MCF 10A (cell line): ENCODE results near the gene RNF157. TPM values are rescaled to one million over a fixed set of nuclear protein-coding genes. Genes with fewer than 3 reads are reported as not detected.

Source experiments
- BruUV-seq: library from RNA; stranded (reverse); fragments of 400-500 nt; replicated peaks from 2 replicates; lab custom pipeline; 2021; lab: Mats Ljungman, UMichigan
- CTCF ChIA-PET: fragments of 300-600 bp; sonication (Branson Sonifier 250); formaldehyde crosslinking; extraction: SDS; loops from one replicate; lab custom pipeline; 2021; ENCODE audit warnings: antibody characterized with exemption, inconsistent platforms; lab: Yijun Ruan, JAX
- POLR2A ChIA-PET: fragments of 300-600, 350-650 bp; sonication (Branson Sonifier 250); formaldehyde crosslinking; extraction: SDS; loops from one replicate; lab custom pipeline; 2020; ENCODE audit warnings: antibody characterized with exemption, inconsistent platforms; lab: Yijun Ruan, JAX
- DNase-seq: peaks from one replicate; pipeline ENCODE4 v3.0.0-alpha.2; 2018; ENCODE audit not compliant: unreplicated experiment
- H3K27ac Mint-ChIP-seq: one replicate; pipeline ENCODE4 v1.8.0; 2022; ENCODE audit warnings: mild to moderate bottlenecking, low read depth, mixed read lengths; ENCODE audit not compliant: unreplicated experiment
- H3K27me3 Mint-ChIP-seq: one replicate; pipeline ENCODE4 v1.8.0; 2022; ENCODE audit warnings: mixed read lengths; ENCODE audit not compliant: insufficient read depth, unreplicated experiment
- H3K36me3 Mint-ChIP-seq: one replicate; pipeline ENCODE4 v1.8.0; 2022; ENCODE audit warnings: mild to moderate bottlenecking, moderate library complexity, mixed read lengths; ENCODE audit not compliant: insufficient read depth, unreplicated experiment
- H3K4me1 Mint-ChIP-seq: one replicate; pipeline ENCODE4 v1.8.0; 2022; ENCODE audit warnings: mixed read lengths; ENCODE audit not compliant: insufficient read depth, unreplicated experiment
- H3K4me3 Mint-ChIP-seq: one replicate; pipeline ENCODE4 v1.8.0; 2022; ENCODE audit warnings: mild to moderate bottlenecking, moderate library complexity, mixed read lengths; ENCODE audit not compliant: unreplicated experiment
- H3K9me3 Mint-ChIP-seq: one replicate; pipeline ENCODE4 v1.8.0; 2022; ENCODE audit warnings: mixed read lengths; ENCODE audit not compliant: unreplicated experiment
- intact Hi-C: fragments of 100-400 bp; cut with micrococcal nuclease; formaldehyde crosslinking; loops from 2 replicates; pipeline ENCODE4 v1.14.1; 2022
- total RNA-seq: library from RNA; stranded (reverse); gene quantifications from 2 replicates; pipeline ENCODE4 v1.2.3, GENCODE V29; 2022
- TF ChIP-seq, protein P1 (sequence below): fragments of 200-600 bp; IDR thresholded peaks from one replicate; pipeline ENCODE4 v1.8.0; 2022; ENCODE audit warnings: antibody characterized with exemption, mild to moderate bottlenecking; ENCODE audit not compliant: unreplicated experiment

RNF157 gene
- total RNA-seq, 1 experiment from 2014 or later: 0.44 TPM

DNA sequence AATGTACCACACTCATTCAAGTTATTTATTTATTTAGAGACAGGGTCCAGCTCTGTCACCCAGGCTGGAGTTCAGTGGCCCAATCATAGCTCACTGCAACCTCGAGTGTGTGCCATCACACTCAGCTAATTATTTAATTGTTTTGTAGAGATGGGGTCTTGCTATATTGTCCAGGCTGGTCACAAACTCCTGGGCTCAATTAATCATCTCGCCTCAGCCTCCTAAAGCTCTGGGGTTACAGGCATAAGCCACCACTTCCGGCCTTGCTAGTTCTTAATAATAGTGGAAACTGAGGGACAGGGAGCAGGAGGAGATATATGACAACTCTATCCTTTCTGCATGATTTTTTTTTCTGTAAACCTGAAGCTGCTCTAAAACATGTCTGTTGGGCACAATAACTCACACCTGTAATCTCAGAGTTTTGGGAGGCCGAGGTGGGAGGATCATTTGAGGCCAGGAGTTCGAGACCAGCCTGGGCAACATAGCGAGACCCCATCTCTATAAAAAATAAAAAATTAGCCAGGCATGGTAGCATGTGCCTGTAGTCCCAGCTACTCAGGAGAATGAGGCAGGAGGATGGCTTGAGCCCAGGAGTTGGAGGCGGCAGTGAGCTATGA is 125.0 kb downstream of the RNF157 start:
- Mint-ChIP-seq H3K4me1 (no peaks in the 10 kb centered on the region), H3K9me3 (no peaks in the 10 kb centered on the region), H3K27me3 (no peaks in the 10 kb centered on the region), H3K4me3 (no peak overlapping the region), H3K27ac (no peak overlapping the region), H3K36me3 (no peaks in the 10 kb centered on the region)
- DNase-seq: no peak
- TF ChIP-seq, protein P1, sequence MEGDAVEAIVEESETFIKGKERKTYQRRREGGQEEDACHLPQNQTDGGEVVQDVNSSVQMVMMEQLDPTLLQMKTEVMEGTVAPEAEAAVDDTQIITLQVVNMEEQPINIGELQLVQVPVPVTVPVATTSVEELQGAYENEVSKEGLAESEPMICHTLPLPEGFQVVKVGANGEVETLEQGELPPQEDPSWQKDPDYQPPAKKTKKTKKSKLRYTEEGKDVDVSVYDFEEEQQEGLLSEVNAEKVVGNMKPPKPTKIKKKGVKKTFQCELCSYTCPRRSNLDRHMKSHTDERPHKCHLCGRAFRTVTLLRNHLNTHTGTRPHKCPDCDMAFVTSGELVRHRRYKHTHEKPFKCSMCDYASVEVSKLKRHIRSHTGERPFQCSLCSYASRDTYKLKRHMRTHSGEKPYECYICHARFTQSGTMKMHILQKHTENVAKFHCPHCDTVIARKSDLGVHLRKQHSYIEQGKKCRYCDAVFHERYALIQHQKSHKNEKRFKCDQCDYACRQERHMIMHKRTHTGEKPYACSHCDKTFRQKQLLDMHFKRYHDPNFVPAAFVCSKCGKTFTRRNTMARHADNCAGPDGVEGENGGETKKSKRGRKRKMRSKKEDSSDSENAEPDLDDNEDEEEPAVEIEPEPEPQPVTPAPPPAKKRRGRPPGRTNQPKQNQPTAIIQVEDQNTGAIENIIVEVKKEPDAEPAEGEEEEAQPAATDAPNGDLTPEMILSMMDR: no peak
- intact Hi-C loops: no loop called here
- POLR2A ChIA-PET: interaction anchor here (0.7 to 1.5 kb wide), 2 partner anchors 12 to 17 kb away, joined by 3 to 4 read pairs; partner anchors contain the start of gene EXOC7
- CTCF ChIA-PET: interaction anchor here (0.7 to 1.3 kb wide), 2 partner anchors 67 to 163 kb away, joined by 3 to 4 read pairs; no protein-coding TSS in a partner anchor
- no TSS peak for BruUV-seq

DNA sequence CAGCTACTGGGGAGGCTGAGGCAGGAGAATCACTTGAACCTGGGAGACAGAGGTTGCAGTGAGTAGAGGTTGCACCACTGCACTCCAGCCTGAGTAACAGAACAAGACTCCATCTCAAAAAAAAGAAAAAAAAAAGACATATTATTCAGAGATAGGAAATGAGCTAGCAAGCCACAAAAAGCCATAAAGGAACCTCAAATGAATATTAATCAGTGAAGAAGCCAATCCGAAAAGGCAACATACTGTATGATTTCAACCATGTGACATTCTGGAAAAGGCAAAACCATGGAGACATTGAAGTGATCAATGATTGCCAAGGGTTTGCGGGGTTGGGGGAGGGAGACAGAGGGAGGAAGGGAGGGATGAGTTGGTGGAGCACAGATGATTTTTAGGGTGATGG is 128.3 kb downstream of the RNF157 start:
- CTCF ChIA-PET: interaction anchor here (2.6 kb wide), 1 partner anchor 167 kb away, joined by 9 read pairs; no protein-coding TSS in a partner anchor
- no peak overlapping the region for H3K4me3 Mint-ChIP-seq
- POLR2A ChIA-PET: no interaction called here
- BruUV-seq: no TSS peak
- H3K27ac Mint-ChIP-seq: no peak overlapping the region
- no peaks in the 10 kb centered on the region for H3K27me3 Mint-ChIP-seq
- no peaks in the 10 kb centered on the region for H3K9me3 Mint-ChIP-seq
- no peaks in the 10 kb centered on the region for H3K4me1 Mint-ChIP-seq
- intact Hi-C loops: no loop called here
- no peak for DNase-seq
- no peaks in the 10 kb centered on the region for H3K36me3 Mint-ChIP-seq
- TF ChIP-seq, protein P1: no peak

DNA sequence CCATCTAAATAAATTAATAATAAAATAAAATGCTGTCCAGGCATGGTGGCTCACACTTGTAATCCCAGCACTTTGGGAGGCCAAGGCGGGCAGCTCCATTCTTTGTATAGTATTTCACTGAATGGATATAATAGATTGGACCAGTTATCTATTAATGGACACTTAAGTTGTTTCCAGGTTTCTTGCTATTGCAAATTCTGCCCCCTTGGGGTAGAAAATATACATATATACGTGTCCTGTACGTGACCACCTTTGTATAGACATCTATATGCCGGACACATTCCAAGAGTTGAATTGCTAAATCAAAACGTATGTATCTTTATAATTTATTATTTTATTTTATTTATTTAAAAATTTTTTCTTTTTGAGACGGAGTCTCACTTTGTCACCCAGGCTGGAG is 132.8 kb downstream of the RNF157 start:
- Mint-ChIP-seq H3K4me3 (no peak overlapping the region), H3K27ac (no peak overlapping the region), H3K27me3 (no peaks in the 10 kb centered on the region), H3K9me3 (no peaks in the 10 kb centered on the region), H3K4me1 (peaks cover 5% of the 10 kb centered on the region), H3K36me3 (no peaks in the 10 kb centered on the region)
- DNase-seq: peak; percentile 34
- ChIA-PET CTCF (no interaction called here), POLR2A (no interaction called here)
- intact Hi-C loops: no loop called here
- no TSS peak for BruUV-seq
- TF ChIP-seq, protein P1: peak; percentile 32

DNA sequence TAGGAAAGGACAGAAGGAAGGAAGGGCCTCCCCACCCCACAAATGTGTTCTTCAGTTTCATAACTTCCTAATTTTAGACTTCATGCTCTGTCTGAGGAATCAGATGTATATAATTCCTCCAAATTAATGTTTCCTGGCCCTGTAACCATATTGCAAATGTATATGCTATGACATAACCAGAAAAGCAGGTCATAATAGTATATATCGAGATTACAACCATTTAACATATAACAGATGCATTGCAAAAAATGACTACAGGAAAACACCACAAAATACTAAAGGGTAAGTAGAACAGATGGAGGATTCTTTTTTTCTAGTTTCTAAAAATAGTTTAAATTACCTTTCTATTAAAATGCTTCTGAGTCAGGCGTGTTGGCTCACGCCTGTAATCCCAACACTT is 133.6 kb downstream of the RNF157 start:
- no peak overlapping the region for H3K27ac Mint-ChIP-seq
- H3K4me3 Mint-ChIP-seq: no peak overlapping the region

More for the DNA sequence above, 133.6 kb downstream of the RNF157 start:
- intact Hi-C loops: no loop called here
- BruUV-seq: no TSS peak
- TF ChIP-seq, protein P1: no peak
- ChIA-PET POLR2A (no interaction called here), CTCF (interaction anchor here (0.7 to 1.0 kb wide), 3 partner anchors 93 to 342 kb away, joined by 3 to 5 read pairs (median 4); no protein-coding TSS in a partner anchor)
- H3K36me3 Mint-ChIP-seq: peaks cover under 1% of the 10 kb centered on the region
- H3K27me3 Mint-ChIP-seq: no peaks in the 10 kb centered on the region
- H3K4me1 Mint-ChIP-seq: peaks cover 5% of the 10 kb centered on the region
- DNase-seq: no peak
- H3K9me3 Mint-ChIP-seq: no peaks in the 10 kb centered on the region
